Neural progenitor cell (in vitro differentiated cells): ENCODE measurements around the gene R3HCC1L. TPM values are rescaled to one million over a fixed set of nuclear protein-coding genes. Genes with fewer than 3 reads are reported as not detected.
"Not testable (repeated sequence)": the region's sequence is repeated elsewhere in the genome, so short reads cannot be mapped to it uniquely, and the experiment has no call there.

Experiments
- DNase-seq: peaks from one replicate; pipeline ENCODE4 v3.0.0-alpha.2; 2016; ENCODE audit warnings: low spot score
- H2AFZ ChIP-seq: fragments of 200-600 bp; sonication (generic); replicated peaks from 2 replicates; pipeline ENCODE4 v1.6.1; 2016; ENCODE audit warnings: antibody characterized with exemption
- H3F3A ChIP-seq: fragments of 200-600 bp; sonication (generic); 2 replicates; pipeline ENCODE4 v1.6.1; 2016; ENCODE audit warnings: antibody characterized with exemption, low read depth
- H3K27ac ChIP-seq: fragments of 200-600 bp; sonication (generic); 2 replicates; pipeline ENCODE4 v1.5.1; 2016; ENCODE audit warnings: mild to moderate bottlenecking
- H3K27me3 ChIP-seq: fragments of 200-600 bp; sonication (generic); 2 replicates; pipeline ENCODE4 v1.6.1; 2016; ENCODE audit warnings: mild to moderate bottlenecking, moderate library complexity
- H3K36me3 ChIP-seq: fragments of 200-600 bp; sonication (generic); 2 replicates; pipeline ENCODE4 v1.5.1; 2016
- H3K4me1 ChIP-seq: fragments of 200-600 bp; sonication (generic); 2 replicates; pipeline ENCODE4 v1.6.1; 2016; ENCODE audit warnings: mixed run types
- H3K4me2 ChIP-seq: fragments of 200-600 bp; sonication (generic); 2 replicates; pipeline ENCODE4 v1.6.1; 2016
- H3K4me3 ChIP-seq: fragments of 200-600 bp; sonication (generic); 2 replicates; pipeline ENCODE4 v1.5.1; 2016
- H3K79me2 ChIP-seq: fragments of 200-600 bp; sonication (generic); 2 replicates; pipeline ENCODE4 v1.6.1; 2016; ENCODE audit warnings: low read depth
- H3K9ac ChIP-seq: fragments of 200-600 bp; sonication (generic); 2 replicates; pipeline ENCODE4 v1.6.1; 2016
- H3K9me3 ChIP-seq: fragments of 200-600 bp; sonication (generic); 2 replicates; pipeline ENCODE4 v1.5.1; 2016; ENCODE audit warnings: low read depth
- H4K20me1 ChIP-seq: fragments of 200-600 bp; sonication (generic); 2 replicates; pipeline ENCODE4 v1.6.1; 2016; ENCODE audit warnings: low read depth
- H3K27ac Mint-ChIP-seq: 3 replicates; pipeline ENCODE4 v1.8.0; 2021; ENCODE audit warnings: mixed read lengths
- H3K27me3 Mint-ChIP-seq: 2 replicates; pipeline ENCODE4 v1.8.0; 2022; ENCODE audit warnings: low read depth, mild to moderate bottlenecking, inconsistent platforms, moderate library complexity, mixed read lengths; ENCODE audit not compliant: insufficient read depth
- H3K36me3 Mint-ChIP-seq: 3 replicates; pipeline ENCODE4 v1.8.0; 2021; ENCODE audit warnings: mixed read lengths
- H3K4me1 Mint-ChIP-seq: 3 replicates; pipeline ENCODE4 v1.8.0; 2021; ENCODE audit warnings: mixed read lengths
- H3K4me3 Mint-ChIP-seq: 3 replicates; pipeline ENCODE4 v1.8.0; 2021; ENCODE audit warnings: mild to moderate bottlenecking, moderate library complexity, mixed read lengths
- H3K9me3 Mint-ChIP-seq: 3 replicates; pipeline ENCODE4 v1.8.0; 2020; ENCODE audit warnings: mixed read lengths
- EZH2 ChIP-seq: fragments of 200-600 bp; sonication (generic); IDR thresholded peaks from 2 replicates; pipeline ENCODE4 v1.6.1; 2017; ENCODE audit warnings: antibody characterized with exemption, mild to moderate bottlenecking, moderate library complexity
- EZH2phosphoT487 ChIP-seq: fragments of 200-600 bp; sonication (generic); IDR thresholded peaks from 2 replicates; pipeline ENCODE4 v1.6.1; 2017; ENCODE audit warnings: antibody characterized with exemption
- total RNA-seq: library from RNA; depleted of rRNA; stranded (reverse); fragments of >200 nt; gene quantifications from 2 replicates; pipeline ENCODE4 v1.2.3, GENCODE V29; 2015; ENCODE audit warnings: low replicate concordance
- TF ChIP-seq, protein P1 (sequence below): fragments of 200-600 bp; sonication (generic); IDR thresholded peaks from 2 replicates; pipeline ENCODE4 v1.5.1; 2017; ENCODE audit warnings: antibody characterized with exemption, mild to moderate bottlenecking

R3HCC1L gene
- total RNA-seq, 1 donor from 2014 or later: 26.8 TPM

- Mint-ChIP-seq H3K27me3 (peaks cover 2% of the 10 kb centered on the region), H3K9me3 (peaks cover 50% of the 10 kb centered on the region), H3K36me3 (peaks cover 32% of the 10 kb centered on the region), H3K4me3 (no peak overlapping the region), H3K27ac (no peak overlapping the region), H3K4me1 (peaks cover 8% of the 10 kb centered on the region)
- Histone ChIP-seq H3K27me3 (no peaks in the 10 kb centered on the region), H3K27ac (no peak overlapping the region), H2AFZ (no peak overlapping the region), H3K36me3 (peaks cover 11% of the 10 kb centered on the region), H3K9me3 (peaks cover 23% of the 10 kb centered on the region), H3K79me2 (peaks cover 80% of the 10 kb centered on the region), H4K20me1 (peaks cover 5% of the 10 kb centered on the region), H3K9ac (no peak overlapping the region), H3K4me1 (no peaks in the 10 kb centered on the region), H3F3A (no peaks in the 10 kb centered on the region), H3K4me2 (no peak overlapping the region), H3K4me3 (no peak overlapping the region)
- TF ChIP-seq EZH2 (no peak), EZH2phosphoT487 (no peak)
- TF ChIP-seq, protein P1, sequence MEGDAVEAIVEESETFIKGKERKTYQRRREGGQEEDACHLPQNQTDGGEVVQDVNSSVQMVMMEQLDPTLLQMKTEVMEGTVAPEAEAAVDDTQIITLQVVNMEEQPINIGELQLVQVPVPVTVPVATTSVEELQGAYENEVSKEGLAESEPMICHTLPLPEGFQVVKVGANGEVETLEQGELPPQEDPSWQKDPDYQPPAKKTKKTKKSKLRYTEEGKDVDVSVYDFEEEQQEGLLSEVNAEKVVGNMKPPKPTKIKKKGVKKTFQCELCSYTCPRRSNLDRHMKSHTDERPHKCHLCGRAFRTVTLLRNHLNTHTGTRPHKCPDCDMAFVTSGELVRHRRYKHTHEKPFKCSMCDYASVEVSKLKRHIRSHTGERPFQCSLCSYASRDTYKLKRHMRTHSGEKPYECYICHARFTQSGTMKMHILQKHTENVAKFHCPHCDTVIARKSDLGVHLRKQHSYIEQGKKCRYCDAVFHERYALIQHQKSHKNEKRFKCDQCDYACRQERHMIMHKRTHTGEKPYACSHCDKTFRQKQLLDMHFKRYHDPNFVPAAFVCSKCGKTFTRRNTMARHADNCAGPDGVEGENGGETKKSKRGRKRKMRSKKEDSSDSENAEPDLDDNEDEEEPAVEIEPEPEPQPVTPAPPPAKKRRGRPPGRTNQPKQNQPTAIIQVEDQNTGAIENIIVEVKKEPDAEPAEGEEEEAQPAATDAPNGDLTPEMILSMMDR: no peak
- no peak for DNase-seq
These were observed 16.1 kb downstream of the R3HCC1L start for GRCh38 chr10:98150544-98150943.

- Histone ChIP-seq H3K79me2 (peaks cover 74% of the 10 kb centered on the region), H4K20me1 (peaks cover 17% of the 10 kb centered on the region), H3K36me3 (peaks cover 11% of the 10 kb centered on the region), H3K9me3 (peaks cover 18% of the 10 kb centered on the region)
- H3K4me1 Mint-ChIP-seq, H3K27me3 ChIP-seq, H2AFZ ChIP-seq, H3K4me3 ChIP-seq, H3F3A ChIP-seq, H3K4me2 ChIP-seq, H3K4me1 ChIP-seq, H3K27ac Mint-ChIP-seq, DNase-seq, H3K27ac ChIP-seq, H3K9ac ChIP-seq, H3K27me3 Mint-ChIP-seq, H3K4me3 Mint-ChIP-seq: not testable (repeated sequence)
- Mint-ChIP-seq H3K9me3 (peaks cover 38% of the 10 kb centered on the region), H3K36me3 (peaks cover 29% of the 10 kb centered on the region)
These were observed 18.3 kb downstream of the R3HCC1L start for GRCh38 chr10:98152778-98153177.

DNA sequence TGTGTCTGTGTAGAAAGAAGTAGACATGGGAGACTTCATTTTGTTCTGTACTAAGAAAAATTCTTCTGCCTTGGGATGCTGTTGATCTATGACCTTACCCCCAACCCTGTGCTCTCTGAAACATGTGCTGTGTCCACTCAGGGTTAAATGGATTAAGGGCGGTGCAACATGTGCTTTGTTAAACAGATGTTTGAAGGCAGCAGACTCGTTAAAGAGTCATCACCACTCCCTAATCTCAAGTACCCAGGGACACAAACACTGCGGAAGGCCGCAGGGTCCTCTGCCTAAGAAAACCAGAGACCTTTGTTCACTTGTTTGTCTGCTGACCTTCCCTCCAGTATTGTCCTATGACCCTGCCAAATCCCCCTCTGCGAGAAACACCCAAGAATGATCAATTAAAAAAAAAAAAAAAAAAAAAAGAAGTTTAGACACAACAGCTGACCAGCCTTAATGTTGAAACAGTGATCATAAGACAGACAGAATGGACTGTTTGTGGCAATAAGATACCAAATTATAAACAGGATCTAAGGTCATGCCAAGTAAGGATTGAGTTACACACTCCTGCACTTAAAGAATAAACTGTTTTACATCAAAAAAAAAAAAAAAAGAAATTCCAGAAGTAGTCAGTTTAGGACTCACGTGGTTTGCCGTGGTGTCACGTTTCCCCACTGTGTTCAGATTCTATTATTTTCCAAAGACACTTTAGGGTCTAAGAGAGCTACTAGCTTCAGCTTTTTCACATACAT is 18.9 kb downstream of the R3HCC1L start:
- Histone ChIP-seq H4K20me1 (peaks cover 17% of the 10 kb centered on the region), H3K27ac (peak overlapping the region; percentile 49), H3K9me3 (peaks cover 14% of the 10 kb centered on the region), H3K79me2 (peaks cover 69% of the 10 kb centered on the region), H3K36me3 (peaks cover 11% of the 10 kb centered on the region)
- H2AFZ ChIP-seq, H3K4me2 ChIP-seq, DNase-seq, H3K27ac Mint-ChIP-seq, H3K9ac ChIP-seq, H3K4me3 Mint-ChIP-seq, H3F3A ChIP-seq, H3K4me1 Mint-ChIP-seq, H3K4me3 ChIP-seq, H3K27me3 ChIP-seq, H3K27me3 Mint-ChIP-seq, H3K4me1 ChIP-seq: not testable (repeated sequence)
- Mint-ChIP-seq H3K36me3 (peaks cover 29% of the 10 kb centered on the region), H3K9me3 (peaks cover 32% of the 10 kb centered on the region)

DNA sequence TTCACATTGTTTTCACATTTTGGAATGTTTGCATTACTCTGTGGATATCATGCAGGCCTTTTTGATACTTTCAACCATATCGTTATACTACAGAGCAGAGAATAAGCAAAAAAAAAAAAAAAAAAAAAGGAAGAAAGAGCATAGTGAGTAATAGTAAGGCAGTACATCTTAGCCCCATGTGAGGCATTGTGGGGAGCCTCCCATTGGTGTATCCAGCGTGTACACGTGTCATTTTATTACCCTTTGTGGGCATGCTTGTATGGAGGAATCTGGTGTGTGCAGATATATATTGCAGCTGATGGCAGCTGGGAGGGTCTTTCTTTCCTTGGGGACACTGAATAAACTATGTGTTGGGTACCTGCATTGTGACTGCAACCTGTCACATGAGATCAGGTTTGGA is 19.6 kb downstream of the R3HCC1L start:
- H3K4me3 ChIP-seq: no peak overlapping the region
- H3K36me3 ChIP-seq: peaks cover 11% of the 10 kb centered on the region
- H3K4me2 ChIP-seq: no peak overlapping the region
- Mint-ChIP-seq H3K9me3 (peaks cover 26% of the 10 kb centered on the region), H3K27me3 (peaks cover 2% of the 10 kb centered on the region), H3K4me3 (no peak overlapping the region), H3K27ac (no peak overlapping the region), H3K4me1 (peaks cover 8% of the 10 kb centered on the region), H3K36me3 (peaks cover 29% of the 10 kb centered on the region)
- H3K79me2 ChIP-seq: peaks cover 62% of the 10 kb centered on the region
- no peak for DNase-seq
- H3K4me1 ChIP-seq: no peaks in the 10 kb centered on the region
- H3K27me3 ChIP-seq: no peaks in the 10 kb centered on the region
- H2AFZ ChIP-seq: no peak overlapping the region
- H3K9me3 ChIP-seq: peaks cover 10% of the 10 kb centered on the region
- H3K27ac ChIP-seq: no peak overlapping the region
- peaks cover 17% of the 10 kb centered on the region for H4K20me1 ChIP-seq
- no peak overlapping the region for H3K9ac ChIP-seq
- no peaks in the 10 kb centered on the region for H3F3A ChIP-seq
- TF ChIP-seq, protein P1: no peak
